ENCODE data around the gene GSK3A.

DNA sequence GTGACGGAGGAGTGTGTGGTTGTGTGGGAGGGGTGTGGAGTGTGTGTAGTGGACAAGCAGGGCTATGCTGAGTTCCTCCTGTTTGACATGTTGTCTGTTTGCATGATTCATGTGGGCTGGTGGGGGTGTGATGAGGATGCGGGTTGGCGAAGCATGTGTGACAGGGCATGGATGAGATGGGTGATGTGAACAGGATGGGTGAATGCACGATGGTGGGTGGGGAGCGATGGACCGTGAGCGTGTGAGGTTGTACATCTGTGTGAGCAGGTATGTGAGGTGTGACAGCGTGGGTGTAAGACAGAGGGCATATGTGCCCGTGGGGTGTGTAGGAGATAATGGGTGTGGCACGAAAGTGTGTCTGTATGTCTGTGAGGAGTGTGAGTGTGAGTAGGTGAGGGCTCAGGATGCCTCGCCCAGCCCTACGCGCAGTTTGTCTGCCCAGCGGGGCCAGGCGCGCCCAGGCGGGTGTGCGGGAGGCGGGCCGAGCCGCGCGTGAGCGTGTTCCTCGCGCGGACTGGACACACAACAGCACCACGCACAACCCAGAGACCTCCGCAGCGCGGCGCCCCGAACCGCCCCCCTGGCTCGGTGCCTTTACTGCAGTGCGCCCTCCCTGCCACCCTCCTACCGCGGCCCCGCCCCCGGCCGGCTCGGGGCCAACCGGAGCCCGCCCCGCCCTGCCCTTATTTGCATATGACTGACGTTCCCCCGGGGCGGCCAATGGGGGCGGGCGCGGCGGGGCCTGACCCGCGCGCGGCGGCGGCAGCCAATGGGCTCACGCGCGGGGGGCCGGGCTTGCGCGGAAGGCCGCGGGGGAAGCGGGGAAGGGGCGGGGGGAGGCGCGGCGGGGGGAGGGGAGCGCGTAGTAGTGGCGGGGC lies 41.0 kb upstream of the GSK3A start:
- no peak for TF ChIP-seq CEBPB (IDR thresholded peaks at IDR 0.05; ENCODE audit: low read depth, low read length)
- TF ChIP-seq RFX5 (IDR thresholded peaks at IDR 0.05; ENCODE audit: borderline replicate concordance, low read depth, low read length), result no peak
- peak; percentile 68 for TF ChIP-seq BACH1 (IDR thresholded peaks at IDR 0.05; ENCODE audit: low read length)
